Kidney (tissue), 14 donors: ENCODE results near the gene RAD21L1. TPM values are rescaled to one million over a fixed set of nuclear protein-coding genes. Genes with fewer than 3 reads are reported as not detected.

Source experiments
- DNase-seq, 5 donors: peaks; one replicate each; pipeline ENCODE4 v3.0.0-alpha.2; 2013 to 2020
- FAIRE-seq: peaks from 2 replicates; lab custom pipeline; 2012; peaks lifted over from hg19 to GRCh38; lab: Jason Lieb, UNC
- H3K27ac ChIP-seq, 2 donors: one replicate each; pipeline ENCODE4 v1.7.0; 2013; ENCODE audit warnings: low read depth in 2 of 2, low read length in 2 of 2, inconsistent platforms in 1 of 2
- H3K27me3 ChIP-seq: one replicate; pipeline ENCODE4 v1.7.1; 2013; ENCODE audit warnings: low read length, inconsistent platforms; ENCODE audit not compliant: control insufficient read depth, insufficient read depth
- H3K36me3 ChIP-seq, 3 donors: one replicate each; pipeline versions ENCODE4 v1.7.0 to v1.7.1; 2013; ENCODE audit warnings: low read length in 3 of 3, control low read depth in 1 of 3, inconsistent platforms in 1 of 3; ENCODE audit not compliant: insufficient read depth in 3 of 3, control insufficient read depth in 2 of 3
- H3K4me1 ChIP-seq, 3 donors: one replicate each; pipeline versions ENCODE4 v1.7.0 to v1.7.1; 2013; ENCODE audit warnings: low read length in 3 of 3, inconsistent platforms in 1 of 3, low read depth in 1 of 3; ENCODE audit not compliant: control insufficient read depth in 2 of 3, insufficient read depth in 2 of 3
- H3K4me3 ChIP-seq, 3 donors: one replicate each; pipeline versions ENCODE4 v1.7.0 to v1.8.1; 2013; ENCODE audit warnings: low read length in 3 of 3, control low read depth in 1 of 3, inconsistent platforms in 1 of 3
- H3K9ac ChIP-seq, 3 donors: one replicate each; pipeline versions ENCODE4 v1.7.0 to v1.7.1; 2013; ENCODE audit warnings: low read length in 3 of 3, control low read depth in 1 of 3, inconsistent platforms in 1 of 3
- H3K9me3 ChIP-seq, 3 donors: one replicate each; pipeline versions ENCODE4 v1.7.0 to v1.7.1; 2013; ENCODE audit warnings: low read length in 3 of 3, control low read depth in 1 of 3, inconsistent platforms in 1 of 3; ENCODE audit not compliant: control insufficient read depth in 2 of 3, insufficient read depth in 1 of 3
- intact Hi-C: fragments of 100-400 bp; cut with DNase I; formaldehyde crosslinking; loops from one replicate; pipeline ENCODE4 v1.11.1; 2022
- polyA plus RNA-seq: library from polyadenylated mRNA; stranded (reverse); fragments of 350-450 nt; fragmentation: Illumina TruSeq; extraction: RNeasy Lipid Tissue Mini Kit (QIAGEN cat#74804); gene quantifications from one replicate; pipeline ENCODE4 v1.2.3, GENCODE V29; 2014; ENCODE audit warnings: low read depth, low replicate concordance; ENCODE audit not compliant: insufficient read depth
- total RNA-seq: library from RNA; stranded (reverse); fragmentation: NEBNext Ultra II Directional; extraction: Animal tissue kit (Norgen Biotek cat#: 25700); gene quantifications from one replicate; pipeline ENCODE4 v1.2.1, GENCODE V29; 2021
- TF ChIP-seq, protein P1 (sequence below): IDR thresholded peaks from 3 replicates; pipeline ENCODE4 v1.5.1; 2012; ENCODE audit warnings: mild to moderate bottlenecking, moderate library complexity, borderline replicate concordance; ENCODE audit not compliant: insufficient read depth; ENCODE audit errors: extremely low read depth
- donor health status: control.
- donor health status: control.
- donor health status: control.
- donor health status: control.
- donor health status: control.
- donor health status: DM: yes; HTN: yes; CAD: no.
- donor health status: Normal renal cell carcinoma (clear cell type).

The RAD21L1 gene
- total and polyA plus RNA-seq, 2 donors from 2014 or later, result not detected

DNA sequence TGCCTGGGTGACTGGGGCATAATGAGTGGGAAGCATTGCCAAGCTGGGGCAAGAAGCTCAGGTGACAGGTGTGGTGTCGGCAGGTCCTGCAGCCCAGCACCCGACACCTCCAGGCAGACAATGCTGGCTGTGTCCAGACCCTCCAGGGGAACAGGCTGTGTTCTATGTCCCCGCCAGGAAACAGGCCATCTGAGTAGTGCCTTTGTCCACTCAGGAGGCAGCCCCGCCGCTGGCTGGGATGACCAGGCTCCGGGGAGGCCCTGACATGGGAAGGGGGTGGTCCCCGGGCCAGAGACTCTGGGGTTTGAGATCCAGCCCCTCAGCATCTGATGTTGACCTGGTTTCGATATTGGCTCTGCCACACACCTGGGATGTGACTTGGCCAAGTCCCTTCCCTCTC is 68.7 kb downstream of the RAD21L1 start:
- intact Hi-C loops, result no loop called here
- H3K9ac ChIP-seq, result no peak overlapping the region

DNA sequence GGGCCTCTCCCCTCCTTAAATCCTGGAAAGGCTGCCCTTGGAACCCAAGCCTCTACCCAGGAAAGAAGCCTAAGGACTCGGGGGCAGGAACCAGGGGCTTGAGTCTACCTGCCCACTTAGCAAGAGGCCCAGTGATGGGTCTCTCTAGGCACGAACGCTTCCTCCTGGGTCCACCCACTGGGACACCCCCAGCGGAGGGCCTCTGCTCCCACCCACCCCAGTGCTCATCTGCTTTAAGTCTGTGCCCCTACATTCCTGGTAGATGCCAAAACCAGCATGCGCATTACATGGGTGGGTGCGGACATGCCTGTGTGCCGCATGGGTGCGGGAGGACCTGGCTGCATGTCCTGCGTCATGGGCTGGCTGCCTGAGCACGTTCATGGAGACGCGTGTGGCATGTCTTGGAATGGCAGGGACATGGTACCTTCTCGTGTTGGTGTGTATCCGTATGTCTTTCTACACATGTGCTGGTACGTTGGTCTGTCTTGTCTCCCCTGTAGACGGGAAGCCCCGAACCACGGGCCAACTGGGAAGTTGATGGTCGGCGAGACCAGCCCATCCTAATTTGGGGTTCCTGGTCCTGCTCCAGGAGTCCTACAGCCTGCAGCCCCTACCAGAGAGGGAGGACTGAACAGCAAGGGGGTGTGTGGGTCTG is 69.6 kb downstream of the RAD21L1 start:
- Histone ChIP-seq H3K9me3 (no peaks in the 10 kb centered on the region), H3K27me3 (no peaks in the 10 kb centered on the region), H3K9ac (no peak overlapping the region), H3K36me3 (no peaks in the 10 kb centered on the region), H3K4me1 (no peaks in the 10 kb centered on the region), H3K27ac (no peak overlapping the region), H3K4me3 (no peak overlapping the region)
- TF ChIP-seq, protein P1, sequence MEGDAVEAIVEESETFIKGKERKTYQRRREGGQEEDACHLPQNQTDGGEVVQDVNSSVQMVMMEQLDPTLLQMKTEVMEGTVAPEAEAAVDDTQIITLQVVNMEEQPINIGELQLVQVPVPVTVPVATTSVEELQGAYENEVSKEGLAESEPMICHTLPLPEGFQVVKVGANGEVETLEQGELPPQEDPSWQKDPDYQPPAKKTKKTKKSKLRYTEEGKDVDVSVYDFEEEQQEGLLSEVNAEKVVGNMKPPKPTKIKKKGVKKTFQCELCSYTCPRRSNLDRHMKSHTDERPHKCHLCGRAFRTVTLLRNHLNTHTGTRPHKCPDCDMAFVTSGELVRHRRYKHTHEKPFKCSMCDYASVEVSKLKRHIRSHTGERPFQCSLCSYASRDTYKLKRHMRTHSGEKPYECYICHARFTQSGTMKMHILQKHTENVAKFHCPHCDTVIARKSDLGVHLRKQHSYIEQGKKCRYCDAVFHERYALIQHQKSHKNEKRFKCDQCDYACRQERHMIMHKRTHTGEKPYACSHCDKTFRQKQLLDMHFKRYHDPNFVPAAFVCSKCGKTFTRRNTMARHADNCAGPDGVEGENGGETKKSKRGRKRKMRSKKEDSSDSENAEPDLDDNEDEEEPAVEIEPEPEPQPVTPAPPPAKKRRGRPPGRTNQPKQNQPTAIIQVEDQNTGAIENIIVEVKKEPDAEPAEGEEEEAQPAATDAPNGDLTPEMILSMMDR, result no peak
- FAIRE-seq (no peak), DNase-seq (peak in 1 of 5 donors; percentile 49)
- intact Hi-C loops, result no loop called here

More for the DNA sequence above, 68.7 kb downstream of the RAD21L1 start:
- Histone ChIP-seq H3K4me1 (no peaks in the 10 kb centered on the region), H3K9me3 (no peaks in the 10 kb centered on the region), H3K27ac (no peak overlapping the region), H3K4me3 (no peak overlapping the region), H3K27me3 (no peaks in the 10 kb centered on the region), H3K36me3 (no peaks in the 10 kb centered on the region)
- DNase-seq, result peak in 1 of 5 donors; percentile 58
- no peak for FAIRE-seq
- TF ChIP-seq, protein P1, result no peak

DNA sequence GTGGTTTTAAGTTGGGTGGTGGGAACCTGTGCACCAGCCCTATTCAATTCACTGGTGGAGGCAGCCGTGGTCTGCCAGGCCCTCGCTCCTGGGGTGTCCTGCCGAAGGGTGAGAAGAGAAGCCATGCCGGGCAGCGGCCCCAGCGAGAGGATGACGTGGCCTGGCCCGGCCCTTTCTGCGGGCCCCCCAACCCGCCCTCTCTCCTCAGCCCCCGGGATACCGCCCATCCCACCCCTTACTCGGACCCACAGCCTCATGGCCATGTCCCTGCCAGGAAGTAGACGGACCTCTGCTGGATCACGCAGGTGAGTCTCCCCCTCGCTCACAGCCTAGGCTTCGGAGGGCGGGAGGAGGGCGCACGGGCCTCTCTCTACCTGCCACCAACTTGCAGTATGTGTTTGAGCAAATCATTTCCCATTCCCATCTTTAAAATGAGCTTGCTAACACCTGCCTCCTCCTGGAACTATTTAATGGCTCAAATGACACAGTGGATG is 70.3 kb downstream of the RAD21L1 start:
- peak in 1 of 5 donors; percentile 49 for DNase-seq
- Histone ChIP-seq H3K9ac (no peak overlapping the region), H3K27ac (no peak overlapping the region), H3K36me3 (no peaks in the 10 kb centered on the region), H3K27me3 (no peaks in the 10 kb centered on the region), H3K4me1 (no peaks in the 10 kb centered on the region), H3K4me3 (no peak overlapping the region), H3K9me3 (no peaks in the 10 kb centered on the region)
- intact Hi-C loops, result no loop called here
- no peak for FAIRE-seq
- TF ChIP-seq, protein P1, result no peak
